Skin epidermis (tissue), 12 donors: ENCODE results near the gene AGT.
"Not testable (repeated sequence)": the region's sequence is repeated elsewhere in the genome, so short reads cannot be mapped to it uniquely, and the experiment has no call there.

Experiments used
- H3K27ac ChIP-seq, 21 experiments: fragments of 200-600 bp; sonication (generic) in 11 of 21; one replicate each; pipeline ENCODE4 v1.5.0; 2020; ENCODE audit warnings: mild to moderate bottlenecking in 3 of 21, inconsistent platforms in 2 of 21, moderate library complexity in 2 of 21
- H3K4me3 ChIP-seq, 7 experiments: fragments of 200-600 bp; sonication (generic) in 2 of 7; one replicate each; pipeline ENCODE4 v1.5.0; 2020; ENCODE audit warnings: inconsistent platforms in 2 of 7, mild to moderate bottlenecking in 2 of 7, moderate library complexity in 1 of 7

AGT gene

DNA sequence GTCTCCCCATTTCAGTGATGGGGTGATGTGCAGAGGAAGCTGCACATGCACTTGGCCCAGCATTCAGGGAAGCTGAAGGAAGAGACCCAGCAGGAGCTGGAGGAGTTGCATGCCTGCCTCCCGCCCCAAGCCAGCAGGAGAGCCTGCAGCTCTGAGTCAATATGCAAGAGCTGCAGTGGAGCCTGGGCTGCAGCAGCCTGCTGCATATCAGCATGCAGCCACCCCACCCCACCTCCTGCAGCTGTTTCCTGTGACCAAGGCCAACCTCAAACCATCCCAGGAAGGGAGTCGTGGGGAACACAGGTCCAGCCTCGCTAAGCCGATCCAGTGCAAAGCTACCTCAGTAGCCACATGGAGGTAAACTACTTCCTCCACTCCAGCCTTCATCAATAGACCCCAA lies 18.9 kb downstream of the AGT start:
- Histone ChIP-seq H3K27ac (no peak overlapping the region), H3K4me3 (no peak overlapping the region)

DNA sequence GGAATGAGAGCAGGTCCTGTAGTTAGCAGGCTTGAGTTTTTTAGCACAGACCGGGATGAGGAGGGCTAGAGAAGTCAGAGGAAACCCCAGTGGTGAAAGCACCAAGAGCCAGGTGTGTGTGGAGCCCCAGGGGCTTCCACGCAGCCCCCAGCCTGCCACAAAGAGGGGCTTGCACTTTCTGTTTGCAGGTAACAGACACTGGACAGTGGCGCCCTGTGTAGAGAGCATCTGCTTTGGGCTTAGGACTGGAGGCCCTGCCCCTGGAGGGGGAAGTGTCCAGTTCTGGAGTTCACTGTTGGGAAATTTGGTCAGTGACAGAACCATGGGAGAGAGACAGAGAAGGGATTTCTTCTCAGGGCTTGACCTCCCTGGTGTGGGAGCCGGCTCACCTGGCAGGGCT lies 19.5 kb downstream of the AGT start:
- no peak overlapping the region for H3K4me3 ChIP-seq
- no peak overlapping the region for H3K27ac ChIP-seq

DNA sequence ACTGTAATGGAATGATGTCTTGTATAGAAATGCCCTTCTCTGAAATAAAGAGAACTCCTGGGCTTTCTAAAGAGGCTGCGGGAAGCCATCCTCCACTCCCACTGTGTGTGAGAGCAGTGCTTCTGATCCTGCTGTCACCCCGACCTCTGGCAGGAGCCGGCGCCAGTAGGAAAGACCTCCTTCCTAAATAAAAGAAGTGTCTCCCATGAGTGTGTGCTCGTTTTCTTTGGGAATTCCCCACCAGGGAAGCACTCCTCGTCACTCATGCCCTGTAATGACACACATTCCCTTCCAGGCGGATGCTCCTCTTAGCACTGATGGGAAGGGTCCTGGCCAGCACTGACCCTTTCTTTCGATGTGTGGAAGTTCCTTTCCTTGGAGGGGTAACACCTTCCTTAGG lies 20.1 kb downstream of the AGT start:
- no peak overlapping the region for H3K27ac ChIP-seq
- H3K4me3 ChIP-seq = no peak overlapping the region

DNA sequence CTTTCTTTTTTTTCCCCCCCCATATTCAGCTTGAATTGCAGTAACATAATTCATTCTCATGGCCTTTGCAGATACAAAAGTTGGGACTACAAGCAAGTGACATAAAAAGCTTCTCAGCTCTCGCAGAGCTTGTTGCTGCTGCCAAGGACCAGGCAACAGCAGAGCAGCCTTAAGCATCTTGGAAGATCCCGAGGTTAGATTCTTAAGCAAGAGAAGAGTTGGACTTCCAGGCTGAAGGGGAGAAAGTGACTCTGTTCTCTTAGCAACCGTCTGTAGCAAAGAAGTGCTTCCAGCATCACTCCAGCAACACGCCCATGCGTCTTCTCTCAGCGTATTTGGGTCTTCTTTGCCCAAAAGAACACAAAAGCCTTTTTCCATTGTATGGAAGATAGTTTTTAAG lies 20.7 kb downstream of the AGT start:
- Histone ChIP-seq H3K27ac (no peak overlapping the region), H3K4me3 (no peak overlapping the region)

DNA sequence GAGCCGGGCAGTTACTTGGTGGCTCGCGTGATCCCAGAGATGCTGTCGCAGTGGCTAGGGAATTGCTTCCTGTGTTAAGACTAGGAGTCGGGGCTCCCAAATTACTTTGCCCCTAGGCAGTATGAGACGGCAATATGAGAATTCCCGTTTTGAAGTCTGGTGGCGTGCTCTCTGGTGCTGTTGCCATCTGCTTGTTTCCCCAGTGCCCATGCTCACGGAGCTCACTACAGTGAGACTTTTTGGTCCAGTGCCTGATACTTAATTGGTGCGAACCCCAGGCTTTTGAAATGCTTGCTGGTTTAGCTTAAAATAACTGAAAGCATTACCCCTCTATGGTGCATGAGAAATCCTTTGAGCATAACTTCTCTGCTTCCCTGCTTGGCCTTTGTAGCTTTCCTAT lies 22.3 kb downstream of the AGT start:
- Histone ChIP-seq H3K4me3 (no peak overlapping the region), H3K27ac (no peak overlapping the region)

DNA sequence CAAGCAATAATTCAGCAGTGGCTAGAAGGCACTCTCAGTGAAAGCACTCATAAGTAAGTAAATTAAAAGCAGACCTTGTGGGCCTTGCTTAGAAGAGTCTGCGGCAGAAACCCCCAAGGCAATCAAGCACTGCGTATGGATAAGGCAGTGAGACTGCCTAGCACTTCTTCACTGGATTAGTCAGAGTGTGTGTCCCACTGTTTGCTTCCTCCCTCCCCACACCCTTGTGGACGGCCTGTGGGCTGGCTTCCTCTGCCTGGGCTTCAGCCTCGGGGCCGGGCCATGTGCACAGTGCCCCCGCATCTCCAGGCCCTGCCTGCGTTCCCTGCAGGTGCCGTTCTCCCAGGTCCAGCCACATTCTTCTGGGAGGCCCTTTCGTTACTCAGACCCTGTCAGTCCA lies 23.8 kb downstream of the AGT start:
- Histone ChIP-seq H3K4me3 (no peak overlapping the region), H3K27ac (no peak overlapping the region)

DNA sequence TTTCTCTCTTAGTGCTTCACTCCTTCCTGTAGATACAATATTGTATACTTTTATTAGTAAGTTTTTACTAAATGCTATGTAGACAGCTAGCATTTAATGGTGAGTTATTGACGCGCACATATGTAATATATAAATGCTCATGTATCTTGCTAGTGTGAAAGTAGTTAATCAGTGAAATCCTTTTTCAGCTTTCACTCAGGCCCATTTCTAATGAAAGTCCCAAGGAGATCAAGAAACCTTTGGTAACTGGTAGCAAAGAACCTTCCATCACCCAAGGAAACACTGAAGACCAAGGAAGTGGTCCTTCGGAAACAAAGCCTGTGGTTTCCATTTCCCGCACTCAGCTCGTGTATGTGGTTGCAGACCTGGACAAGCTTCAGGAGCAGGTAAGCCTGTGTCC lies 27.2 kb downstream of the AGT start:
- Histone ChIP-seq H3K4me3 (no peak overlapping the region), H3K27ac (no peak overlapping the region)

DNA sequence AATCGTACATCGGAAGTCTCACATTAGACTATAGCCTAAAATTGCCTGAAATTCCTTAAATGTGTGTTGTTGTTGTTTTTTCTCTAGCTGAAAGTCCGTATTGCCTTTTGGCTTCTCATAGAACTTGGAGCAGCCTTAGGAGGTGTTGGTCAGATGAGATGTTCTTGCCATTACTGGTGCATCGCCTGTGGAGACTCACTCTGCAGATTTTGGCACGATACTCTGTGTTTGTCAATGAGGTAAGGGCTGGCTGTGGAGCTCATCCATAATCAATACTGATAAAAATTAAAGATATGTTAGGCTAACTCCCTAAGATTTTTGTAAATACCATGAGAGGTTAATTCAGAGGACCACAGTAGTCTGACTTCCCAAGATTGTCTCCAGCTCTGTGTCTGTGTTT lies 28.9 kb downstream of the AGT start:
- no peak overlapping the region for H3K4me3 ChIP-seq
- H3K27ac ChIP-seq = no peak overlapping the region

DNA sequence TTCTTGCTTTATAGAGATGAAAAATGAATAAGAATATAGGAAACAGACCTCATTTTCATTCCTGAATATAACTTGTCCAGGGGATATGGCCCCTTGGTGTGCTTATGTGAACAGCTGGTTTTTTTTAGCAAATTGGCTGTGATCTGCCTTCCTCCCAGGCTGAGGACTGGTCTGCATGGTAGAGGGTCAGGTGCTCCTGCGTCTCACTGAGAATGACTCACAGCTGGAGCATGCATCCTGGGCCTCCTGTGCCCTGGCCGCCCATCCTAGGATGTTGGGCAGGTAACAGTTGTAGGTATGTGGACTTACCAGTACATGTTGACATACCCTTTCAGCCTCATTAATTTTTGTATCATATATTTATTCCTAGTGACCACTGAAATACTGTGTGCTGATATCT lies 29.8 kb downstream of the AGT start:
- Histone ChIP-seq H3K4me3 (no peak overlapping the region), H3K27ac (no peak overlapping the region)

DNA sequence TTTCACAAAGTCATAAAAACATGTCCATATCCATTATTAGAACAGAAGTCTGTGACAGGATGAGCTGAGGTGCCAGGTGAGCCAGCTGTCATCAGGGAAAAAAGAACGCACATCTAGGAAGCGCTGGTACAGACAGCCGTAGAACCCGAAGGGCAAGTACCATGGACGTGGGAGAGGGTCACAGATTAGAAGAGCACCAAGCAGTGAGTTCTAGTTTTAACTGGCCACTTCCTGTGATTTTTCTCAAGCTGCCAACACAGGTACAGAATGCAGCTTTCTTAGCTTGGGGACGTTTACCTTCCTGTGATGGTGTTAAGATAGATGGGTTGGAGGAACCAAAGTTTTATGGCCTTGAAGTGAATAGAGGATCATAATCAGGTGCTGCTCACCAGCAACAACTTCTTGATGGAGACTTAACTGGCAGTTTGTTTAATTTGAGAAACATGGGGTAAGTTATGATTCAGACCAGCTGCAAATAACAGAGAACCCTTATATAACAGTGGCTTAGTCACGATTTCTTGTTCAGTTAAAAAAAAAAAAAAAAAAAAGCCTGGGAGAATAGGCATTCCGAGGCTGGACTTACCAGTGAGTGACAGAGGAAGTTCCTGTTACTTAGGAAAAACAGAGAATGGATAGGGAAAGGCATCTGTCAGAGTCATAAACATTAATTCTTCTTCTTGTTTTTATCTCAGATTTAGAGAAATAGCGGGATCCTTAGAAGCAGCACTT lies 30.9 kb downstream of the AGT start:
- Histone ChIP-seq H3K27ac (peak overlapping the region in 1 of 21 experiments; percentile 42), H3K4me3 (no peak overlapping the region)

DNA sequence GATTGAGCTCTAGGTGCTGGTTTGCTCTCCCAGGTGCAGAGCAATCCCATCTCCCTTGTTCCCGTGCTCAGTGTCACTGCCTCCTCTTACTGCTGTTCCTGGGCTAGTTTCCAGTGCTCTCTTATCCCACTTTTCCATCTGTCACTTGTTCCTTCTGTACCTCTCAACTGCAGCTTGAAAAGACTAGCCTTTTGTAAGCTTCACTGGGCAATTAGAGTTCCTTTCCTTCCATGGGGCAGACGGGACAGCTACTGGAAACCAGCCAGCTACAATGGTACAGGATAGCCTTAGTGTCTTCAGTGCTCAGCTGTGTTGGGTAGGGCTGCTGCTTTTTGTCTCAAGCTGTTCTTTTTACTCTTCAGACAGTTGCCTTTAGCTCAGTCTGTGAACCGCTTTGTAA lies 31.6 kb downstream of the AGT start:
- Histone ChIP-seq H3K27ac (peak overlapping the region in 2 of 21 experiments; percentile 42 to 52), H3K4me3 (no peak overlapping the region)

DNA sequence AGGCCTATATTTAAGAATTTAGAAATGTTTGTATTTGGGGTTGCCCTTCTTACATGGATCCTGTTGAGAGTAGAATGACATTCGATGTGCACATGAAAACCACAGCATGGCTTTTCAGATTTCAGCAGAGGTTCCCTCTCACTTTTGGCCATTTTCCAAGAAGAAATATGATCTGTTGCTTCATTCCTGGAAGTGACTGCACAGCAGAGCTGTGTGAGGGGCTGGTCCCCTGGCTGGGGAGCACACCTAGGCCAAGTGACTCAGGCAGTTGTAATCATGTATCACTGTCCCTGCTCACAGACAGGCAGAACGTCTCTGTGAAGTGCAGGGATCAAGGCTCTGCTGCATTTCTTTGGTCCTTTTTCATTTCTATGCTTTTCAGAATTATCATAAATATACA lies 32.3 kb downstream of the AGT start:
- no peak overlapping the region for H3K27ac ChIP-seq

DNA sequence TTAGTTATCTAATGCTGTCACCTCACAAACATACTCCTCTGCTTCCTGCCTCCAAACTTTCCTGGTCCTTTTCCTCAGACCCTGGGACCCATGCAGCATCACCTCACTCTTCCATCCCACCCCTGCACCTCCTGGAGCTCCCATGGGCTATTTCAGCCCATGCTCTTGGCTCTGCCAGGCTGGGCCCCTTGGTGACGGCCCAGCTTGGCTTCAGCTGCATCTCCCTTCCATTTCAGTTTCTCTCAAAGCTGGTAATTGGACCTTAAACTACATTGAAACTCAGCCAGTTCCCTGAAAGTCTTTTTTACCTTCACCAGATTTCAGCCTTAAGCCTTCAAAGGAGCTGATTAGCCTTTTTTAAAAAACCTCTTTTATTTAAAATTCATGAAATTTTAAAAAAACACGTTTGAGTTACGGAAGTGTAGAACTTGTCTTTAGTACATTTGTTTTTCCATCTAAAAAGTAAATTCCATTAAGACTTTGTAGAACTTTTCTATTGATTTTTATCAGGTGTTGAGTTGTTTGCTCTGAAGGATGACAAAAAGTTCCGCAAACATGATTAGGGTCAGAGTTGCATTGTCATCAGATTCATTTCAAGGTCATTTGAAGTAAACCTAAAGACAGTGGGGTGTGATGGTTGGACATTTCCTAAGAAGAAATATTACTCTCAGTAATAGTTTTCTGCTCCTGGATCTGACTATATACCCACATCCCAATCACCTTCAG lies 33.5 kb downstream of the AGT start:
- Histone ChIP-seq H3K4me3 (no peak overlapping the region), H3K27ac (no peak overlapping the region)

More for the DNA sequence above, 32.3 kb downstream of the AGT start:
- H3K4me3 ChIP-seq = no peak overlapping the region

DNA sequence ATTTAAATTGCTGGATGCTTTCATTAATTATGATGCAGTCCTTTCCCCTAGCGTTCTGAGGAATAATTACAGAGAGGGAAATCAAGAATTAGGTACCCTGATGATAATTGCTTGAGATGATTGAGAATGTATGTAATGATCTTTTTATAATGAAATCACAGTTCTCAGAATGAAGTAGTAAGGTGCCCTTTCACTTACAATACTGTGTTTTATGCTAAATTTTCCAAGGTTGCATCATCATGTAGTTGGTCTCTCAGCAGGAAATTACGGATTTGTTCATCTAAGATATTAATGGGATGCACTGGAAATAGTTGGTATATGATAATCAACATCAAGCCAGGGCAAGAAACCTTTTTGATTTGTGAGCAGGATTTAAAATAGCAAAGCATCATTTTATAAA lies 34.1 kb downstream of the AGT start:
- Histone ChIP-seq H3K4me3 (no peak overlapping the region), H3K27ac (no peak overlapping the region)

DNA sequence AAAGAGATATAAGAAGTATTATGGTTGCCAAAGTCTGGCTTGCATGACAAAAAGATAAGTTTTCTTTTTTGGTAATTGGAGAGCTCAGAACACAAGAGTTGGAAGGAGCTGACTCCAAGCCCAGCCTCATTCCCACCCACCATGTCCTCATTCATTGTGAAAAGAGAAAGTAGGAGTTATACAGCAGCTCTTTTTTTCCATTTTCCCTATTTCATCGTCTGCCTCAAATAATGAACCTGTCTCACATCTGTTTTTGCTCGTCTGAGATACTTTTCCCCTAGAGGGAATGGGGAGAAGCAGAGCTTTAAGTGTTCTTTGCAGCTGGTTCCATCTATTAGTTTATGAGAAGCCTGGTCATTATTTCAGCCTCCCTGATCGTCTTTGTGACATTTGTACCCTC lies 34.7 kb downstream of the AGT start:
- H3K4me3 ChIP-seq = no peak overlapping the region
- H3K27ac ChIP-seq = no peak overlapping the region

DNA sequence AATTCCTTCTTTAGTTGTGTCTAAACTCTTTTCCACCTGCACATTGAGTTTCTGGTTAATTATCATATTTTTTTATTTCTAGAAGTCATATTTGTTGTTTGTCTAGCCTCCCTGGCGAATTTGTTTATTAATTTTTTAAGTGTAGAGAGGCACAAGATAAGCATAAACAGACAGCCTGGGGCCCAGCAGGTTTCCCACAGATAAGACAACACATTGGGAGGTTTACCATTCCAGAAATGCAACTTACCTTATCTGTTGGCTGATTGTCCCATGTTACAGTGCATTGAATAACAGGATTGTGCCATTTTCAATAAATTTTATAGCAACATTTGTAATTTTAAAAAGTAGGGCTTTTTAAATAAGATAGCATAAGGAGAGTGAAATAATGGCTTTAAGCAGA lies 36.7 kb downstream of the AGT start:
- Histone ChIP-seq H3K4me3 (no peak overlapping the region), H3K27ac (no peak overlapping the region)

DNA sequence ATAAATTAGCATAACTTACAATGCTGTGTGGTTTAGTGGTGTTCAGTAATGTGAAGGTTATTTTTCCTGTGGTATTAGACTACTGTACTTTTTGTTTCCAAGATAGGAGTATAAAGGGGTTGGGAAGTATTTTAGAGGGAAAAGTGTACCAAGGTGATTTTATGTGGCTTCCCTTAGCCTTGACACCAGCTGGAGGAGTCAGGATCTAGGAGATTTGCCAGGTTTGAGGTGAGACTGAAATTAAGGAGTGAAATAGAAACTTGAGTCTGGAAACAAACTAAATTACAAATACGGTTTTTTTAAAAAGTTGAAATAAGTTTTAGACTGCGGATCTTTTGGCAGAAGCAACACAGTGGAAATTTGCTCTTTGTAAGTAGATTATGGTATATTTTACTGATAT lies 39.3 kb downstream of the AGT start:
- H3K4me3 ChIP-seq = no peak overlapping the region
- no peak overlapping the region for H3K27ac ChIP-seq

DNA sequence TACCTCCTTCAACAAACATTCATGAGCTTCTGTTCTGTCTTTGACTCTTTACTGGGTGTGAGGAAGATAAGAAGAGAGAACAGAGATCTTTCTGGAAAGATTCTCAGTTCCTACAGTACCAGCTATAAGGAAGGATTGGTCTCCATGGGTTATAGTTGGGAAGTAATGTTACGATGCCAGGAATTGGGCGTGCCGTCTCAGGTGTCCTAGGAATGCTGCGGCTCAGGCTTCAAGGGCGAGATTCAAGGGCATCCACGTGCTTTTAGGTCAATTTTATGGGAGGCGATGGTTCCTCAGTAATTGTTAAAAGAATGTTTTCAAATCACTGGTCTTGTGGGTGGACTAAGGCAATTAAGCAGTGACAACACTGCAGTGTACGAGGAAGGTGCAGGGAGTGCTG lies 44.4 kb downstream of the AGT start:
- no peak overlapping the region for H3K27ac ChIP-seq
- H3K4me3 ChIP-seq = no peak overlapping the region

DNA sequence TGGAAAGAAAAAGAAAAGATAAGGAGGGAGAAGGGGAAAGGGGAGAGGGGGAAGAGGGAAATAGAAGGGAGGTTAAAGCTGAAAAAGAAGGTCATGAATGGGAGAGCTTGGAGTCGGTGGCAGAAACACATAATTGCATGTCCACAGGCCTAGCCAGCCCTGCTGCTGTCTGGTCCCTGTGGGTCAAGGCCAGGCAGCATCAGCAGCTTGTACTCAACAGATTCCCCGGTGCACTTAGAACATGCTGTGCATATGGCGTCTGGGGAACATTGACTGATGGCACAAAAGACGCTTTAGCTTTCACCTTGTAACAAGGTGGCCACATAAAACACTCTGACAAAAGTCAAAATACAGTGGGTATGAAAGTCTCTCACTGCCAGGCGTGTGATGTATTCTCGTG lies 45.7 kb downstream of the AGT start:
- Histone ChIP-seq H3K27ac (no peak overlapping the region), H3K4me3 (no peak overlapping the region)

DNA sequence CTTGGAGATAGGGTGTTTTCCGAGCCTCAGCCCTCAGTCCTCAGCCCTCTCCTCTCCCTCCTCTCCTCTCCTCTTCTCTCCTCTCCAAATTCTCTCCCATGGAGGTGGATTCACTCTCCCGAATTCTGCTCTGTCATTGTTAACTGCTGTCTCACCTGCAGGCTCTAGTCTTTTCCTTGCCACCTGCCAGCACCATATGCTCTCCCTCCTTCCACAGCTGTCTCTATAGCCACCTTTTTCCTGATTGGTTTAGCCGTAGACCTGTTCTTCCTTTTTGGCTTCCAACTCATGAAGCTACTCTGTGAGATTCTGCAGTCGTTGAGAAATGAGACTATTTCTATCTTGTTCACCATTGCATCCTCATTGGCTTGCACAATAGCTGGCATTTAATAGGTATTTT lies 51.9 kb downstream of the AGT start:
- H3K4me3 ChIP-seq = no peak overlapping the region
- H3K27ac ChIP-seq = no peak overlapping the region

DNA sequence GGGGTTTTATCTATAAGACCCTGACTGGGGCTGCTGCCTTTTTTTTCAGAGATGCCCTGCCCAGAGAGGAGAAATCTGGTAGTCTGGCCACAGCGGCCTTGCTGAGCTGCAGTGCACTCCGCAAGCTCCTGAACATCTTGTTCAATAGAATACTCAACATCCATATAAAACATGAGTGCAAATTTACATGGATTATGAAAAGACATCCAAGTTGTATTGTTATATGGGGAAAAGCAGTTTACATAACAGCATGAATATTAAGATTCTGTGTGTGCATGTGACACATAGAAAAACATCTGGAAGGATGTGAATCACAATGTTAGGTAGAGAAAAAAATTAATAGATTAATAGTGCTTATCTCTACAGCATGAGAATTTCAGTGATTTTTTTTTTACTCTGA lies 55.2 kb downstream of the AGT start:
- Histone ChIP-seq H3K27ac (no peak overlapping the region), H3K4me3 (no peak overlapping the region)

DNA sequence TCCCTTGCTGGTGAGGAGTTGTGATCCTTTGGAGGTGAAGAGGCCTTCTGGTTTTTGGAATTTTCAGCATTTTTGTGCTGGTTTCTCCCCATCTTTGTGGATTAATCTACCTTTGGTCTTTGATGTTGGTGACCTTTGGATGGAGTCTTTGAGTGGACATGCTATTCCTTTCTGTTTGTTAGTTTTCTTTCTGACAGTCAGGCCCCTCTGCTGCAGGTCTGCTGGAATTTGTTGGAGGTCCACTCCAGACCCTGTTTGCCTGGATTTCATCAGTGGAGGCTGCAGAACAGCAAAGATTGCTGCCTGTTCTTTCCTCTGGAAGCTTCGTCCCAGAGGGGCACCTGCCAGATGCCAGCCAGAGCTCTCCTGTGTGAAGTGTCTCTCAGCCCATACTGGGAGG lies 55.8 kb downstream of the AGT start:
- H3K27ac ChIP-seq, H3K4me3 ChIP-seq: not testable (repeated sequence)
